Measurements from ENCODE around the gene FIS1. TPM values are rescaled to one million over a fixed set of nuclear protein-coding genes. Genes with fewer than 3 reads are reported as not detected.
"Not testable (repeated sequence)": the region's sequence is repeated elsewhere in the genome, so short reads cannot be mapped to it uniquely, and the experiment has no call there.

FIS1 gene
- polyA plus RNA-seq, 1 donor (not counting 4 experiments of a cell fraction or from before 2014, with no cell fraction given): 202 TPM

DNA sequence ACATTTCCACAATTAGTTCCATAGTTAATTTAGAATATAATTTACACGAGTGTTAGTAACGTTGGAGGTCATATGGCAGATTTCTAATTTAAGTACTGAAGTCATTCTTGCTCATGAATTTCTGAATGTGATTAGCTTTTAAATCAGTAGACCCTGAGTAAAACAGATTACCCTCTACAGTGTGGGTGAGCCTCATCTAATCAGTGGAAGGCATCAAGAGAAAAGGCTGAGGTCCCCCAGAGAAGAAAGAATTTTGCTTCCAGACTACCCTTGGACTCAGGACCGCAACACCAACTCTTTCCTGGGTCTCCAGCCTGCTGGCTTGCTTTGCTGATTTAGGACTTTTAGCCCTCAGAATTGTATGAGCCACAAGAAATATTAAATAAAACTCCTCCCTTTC, 43.6 kb upstream of the FIS1 start:
- H3K4me3 ChIP-seq (ENCODE audit: control insufficient read depth in 2 of 3, extremely low read depth in 1 of 3, insufficient read depth in 2 of 3, low read depth in 1 of 3, low read length in 3 of 3): no peak overlapping the region
- no peak for FAIRE-seq
- no peak for TF ChIP-seq EZH2 (IDR thresholded peaks at IDR 0.05; ENCODE audit: low read length)
- TF ChIP-seq, protein P1, sequence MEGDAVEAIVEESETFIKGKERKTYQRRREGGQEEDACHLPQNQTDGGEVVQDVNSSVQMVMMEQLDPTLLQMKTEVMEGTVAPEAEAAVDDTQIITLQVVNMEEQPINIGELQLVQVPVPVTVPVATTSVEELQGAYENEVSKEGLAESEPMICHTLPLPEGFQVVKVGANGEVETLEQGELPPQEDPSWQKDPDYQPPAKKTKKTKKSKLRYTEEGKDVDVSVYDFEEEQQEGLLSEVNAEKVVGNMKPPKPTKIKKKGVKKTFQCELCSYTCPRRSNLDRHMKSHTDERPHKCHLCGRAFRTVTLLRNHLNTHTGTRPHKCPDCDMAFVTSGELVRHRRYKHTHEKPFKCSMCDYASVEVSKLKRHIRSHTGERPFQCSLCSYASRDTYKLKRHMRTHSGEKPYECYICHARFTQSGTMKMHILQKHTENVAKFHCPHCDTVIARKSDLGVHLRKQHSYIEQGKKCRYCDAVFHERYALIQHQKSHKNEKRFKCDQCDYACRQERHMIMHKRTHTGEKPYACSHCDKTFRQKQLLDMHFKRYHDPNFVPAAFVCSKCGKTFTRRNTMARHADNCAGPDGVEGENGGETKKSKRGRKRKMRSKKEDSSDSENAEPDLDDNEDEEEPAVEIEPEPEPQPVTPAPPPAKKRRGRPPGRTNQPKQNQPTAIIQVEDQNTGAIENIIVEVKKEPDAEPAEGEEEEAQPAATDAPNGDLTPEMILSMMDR (optimal IDR thresholded peaks at IDR 0.05 in 1 of 3, IDR thresholded peaks at IDR 0.05 in 1 of 3, conservative IDR thresholded peaks at IDR 0.05 in 1 of 3; ENCODE audit: extremely low read depth in 1 of 3, insufficient read depth in 2 of 3, low read length in 3 of 3): no peak
- no peaks in the 10 kb centered on the region for H3K79me2 ChIP-seq (ENCODE audit: control insufficient read depth, insufficient read depth, low read length)
- DNase-seq (ENCODE audit: low read depth, low spot score): no peak
- no peaks in the 10 kb centered on the region for H4K20me1 ChIP-seq (ENCODE audit: control insufficient read depth, extremely low read depth, insufficient read depth, low read length)
- H3K27ac ChIP-seq (ENCODE audit: control insufficient read depth, insufficient read depth, low read length): no peak overlapping the region
- H3K4me1 ChIP-seq (ENCODE audit: control insufficient read depth, extremely low read depth, insufficient read depth, low read length): no peaks in the 10 kb centered on the region
- no peaks in the 10 kb centered on the region for H3K9me3 ChIP-seq (ENCODE audit: control insufficient read depth, low read depth, low read length)
- H3K4me2 ChIP-seq (ENCODE audit: control insufficient read depth, extremely low read depth, insufficient read depth, low read depth, low read length): no peak overlapping the region
- H2AFZ ChIP-seq (ENCODE audit: control insufficient read depth, low read length): no peak overlapping the region
- H3K9ac ChIP-seq (ENCODE audit: control insufficient read depth, extremely low read depth, insufficient read depth, low read length): no peak overlapping the region
- no peaks in the 10 kb centered on the region for H3K9me1 ChIP-seq (ENCODE audit: control insufficient read depth, extremely low read depth, insufficient read depth, low read length)
- H3K27me3 ChIP-seq (ENCODE audit: control insufficient read depth, extremely low read depth, insufficient read depth, low read length): peaks cover 6% of the 10 kb centered on the region
- no peaks in the 10 kb centered on the region for H3K36me3 ChIP-seq (ENCODE audit: control insufficient read depth in 2 of 2, extremely low read depth in 1 of 2, insufficient read depth in 2 of 2, low read length in 2 of 2)
- dilution Hi-C loops (cut with MboI; ENCODE audit: extremely low pct_ligation_motif_present, low sequenced_read_pairs): no loop called here

DNA sequence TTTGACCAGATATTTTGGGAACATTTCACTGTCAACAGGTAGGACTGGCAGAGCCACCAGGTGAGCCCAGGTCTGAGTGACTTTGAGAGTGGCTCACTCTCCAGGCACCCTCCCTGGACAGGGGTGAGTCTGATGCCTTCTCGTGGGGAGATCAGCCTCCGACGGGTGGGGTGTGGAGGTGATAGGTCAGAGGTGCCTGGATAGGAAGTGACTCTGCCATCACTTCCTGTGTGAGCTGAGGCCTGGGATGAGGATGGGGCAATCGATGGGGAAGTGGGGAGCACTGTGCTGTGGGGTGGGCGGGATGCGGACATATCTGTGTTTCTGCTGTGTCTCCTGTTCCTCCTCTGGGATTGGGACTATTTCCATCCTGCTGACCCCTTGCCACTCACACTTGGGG, 42.2 kb upstream of the FIS1 start:
- no peak for TF ChIP-seq EZH2 (IDR thresholded peaks at IDR 0.05; ENCODE audit: low read length)
- TF ChIP-seq, protein P1 (optimal IDR thresholded peaks at IDR 0.05 in 1 of 3, IDR thresholded peaks at IDR 0.05 in 1 of 3, conservative IDR thresholded peaks at IDR 0.05 in 1 of 3; ENCODE audit: extremely low read depth in 1 of 3, insufficient read depth in 2 of 3, low read length in 3 of 3): no peak
- H3K36me3 ChIP-seq (ENCODE audit: control insufficient read depth in 2 of 2, extremely low read depth in 1 of 2, insufficient read depth in 2 of 2, low read length in 2 of 2): no peaks in the 10 kb centered on the region
- no peak overlapping the region for H3K27ac ChIP-seq (ENCODE audit: control insufficient read depth, insufficient read depth, low read length)
- DNase-seq (ENCODE audit: low read depth, low spot score) (no peak), FAIRE-seq (no peak)
- no peaks in the 10 kb centered on the region for H4K20me1 ChIP-seq (ENCODE audit: control insufficient read depth, extremely low read depth, insufficient read depth, low read length)
- H3K9ac ChIP-seq (ENCODE audit: control insufficient read depth, extremely low read depth, insufficient read depth, low read length): no peak overlapping the region
- H3K4me2 ChIP-seq (ENCODE audit: control insufficient read depth, extremely low read depth, insufficient read depth, low read depth, low read length): no peak overlapping the region
- no peaks in the 10 kb centered on the region for H3K4me1 ChIP-seq (ENCODE audit: control insufficient read depth, extremely low read depth, insufficient read depth, low read length)
- no peaks in the 10 kb centered on the region for H3K9me1 ChIP-seq (ENCODE audit: control insufficient read depth, extremely low read depth, insufficient read depth, low read length)
- dilution Hi-C loops (cut with MboI; ENCODE audit: extremely low pct_ligation_motif_present, low sequenced_read_pairs): no loop called here
- H2AFZ ChIP-seq (ENCODE audit: control insufficient read depth, low read length): no peak overlapping the region
- no peaks in the 10 kb centered on the region for H3K79me2 ChIP-seq (ENCODE audit: control insufficient read depth, insufficient read depth, low read length)
- no peaks in the 10 kb centered on the region for H3K9me3 ChIP-seq (ENCODE audit: control insufficient read depth, low read depth, low read length)
- H3K4me3 ChIP-seq (ENCODE audit: control insufficient read depth in 2 of 3, extremely low read depth in 1 of 3, insufficient read depth in 2 of 3, low read depth in 1 of 3, low read length in 3 of 3): no peak overlapping the region
- peaks cover 6% of the 10 kb centered on the region for H3K27me3 ChIP-seq (ENCODE audit: control insufficient read depth, extremely low read depth, insufficient read depth, low read length)

DNA sequence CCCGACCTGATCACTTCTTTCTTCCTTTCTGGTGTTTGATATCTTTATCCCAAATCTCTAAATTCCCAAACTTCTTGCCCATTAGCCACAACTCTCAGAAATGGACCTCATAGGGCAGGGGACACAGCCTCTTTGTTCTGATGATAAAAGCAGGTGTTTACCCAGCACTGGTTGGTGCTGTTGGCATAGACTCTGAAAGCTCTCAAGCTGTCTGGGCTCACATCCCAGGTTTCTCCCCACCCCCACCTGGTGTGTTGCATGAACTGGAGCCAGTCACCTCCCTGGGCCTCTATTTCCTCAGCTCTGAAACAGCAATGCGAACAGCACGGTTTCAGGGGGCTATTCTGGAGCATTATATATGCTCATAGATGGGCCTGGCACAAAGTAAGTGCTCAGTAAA, 41.0 kb upstream of the FIS1 start:
- H3K4me2 ChIP-seq (ENCODE audit: control insufficient read depth, extremely low read depth, insufficient read depth, low read depth, low read length); FAIRE-seq; H3K79me2 ChIP-seq (ENCODE audit: control insufficient read depth, insufficient read depth, low read length); H3K9ac ChIP-seq (ENCODE audit: control insufficient read depth, extremely low read depth, insufficient read depth, low read length); H3K36me3 ChIP-seq (ENCODE audit: control insufficient read depth in 2 of 2, extremely low read depth in 1 of 2, insufficient read depth in 2 of 2, low read length in 2 of 2); H3K9me1 ChIP-seq (ENCODE audit: control insufficient read depth, extremely low read depth, insufficient read depth, low read length); dilution Hi-C loops (cut with MboI; ENCODE audit: extremely low pct_ligation_motif_present, low sequenced_read_pairs); H4K20me1 ChIP-seq (ENCODE audit: control insufficient read depth, extremely low read depth, insufficient read depth, low read length); H3K27ac ChIP-seq (ENCODE audit: control insufficient read depth, insufficient read depth, low read length); DNase-seq (ENCODE audit: low read depth, low spot score); H3K4me3 ChIP-seq (ENCODE audit: control insufficient read depth in 2 of 3, extremely low read depth in 1 of 3, insufficient read depth in 2 of 3, low read depth in 1 of 3, low read length in 3 of 3); H3K27me3 ChIP-seq (ENCODE audit: control insufficient read depth, extremely low read depth, insufficient read depth, low read length); H3K9me3 ChIP-seq (ENCODE audit: control insufficient read depth, low read depth, low read length); H3K4me1 ChIP-seq (ENCODE audit: control insufficient read depth, extremely low read depth, insufficient read depth, low read length); H2AFZ ChIP-seq (ENCODE audit: control insufficient read depth, low read length): not testable (repeated sequence)
